ENCODE results near the gene COG2. TPM values are rescaled to one million over a fixed set of nuclear protein-coding genes. Genes with fewer than 3 reads are reported as not detected.

COG2 gene
- total and polyA plus RNA-seq, 10 donors: 13.1 to 41.6 (median 29.4) TPM

GRCh38 chr1:230691615-230692014 is 49.3 kb downstream of the COG2 start:
- TF ChIP-seq POLR2AphosphoS5 (IDR thresholded peaks at IDR 0.05) (no peak), POLR2A (IDR thresholded peaks at IDR 0.05) (no peak)
- TF ChIP-seq, protein P1, sequence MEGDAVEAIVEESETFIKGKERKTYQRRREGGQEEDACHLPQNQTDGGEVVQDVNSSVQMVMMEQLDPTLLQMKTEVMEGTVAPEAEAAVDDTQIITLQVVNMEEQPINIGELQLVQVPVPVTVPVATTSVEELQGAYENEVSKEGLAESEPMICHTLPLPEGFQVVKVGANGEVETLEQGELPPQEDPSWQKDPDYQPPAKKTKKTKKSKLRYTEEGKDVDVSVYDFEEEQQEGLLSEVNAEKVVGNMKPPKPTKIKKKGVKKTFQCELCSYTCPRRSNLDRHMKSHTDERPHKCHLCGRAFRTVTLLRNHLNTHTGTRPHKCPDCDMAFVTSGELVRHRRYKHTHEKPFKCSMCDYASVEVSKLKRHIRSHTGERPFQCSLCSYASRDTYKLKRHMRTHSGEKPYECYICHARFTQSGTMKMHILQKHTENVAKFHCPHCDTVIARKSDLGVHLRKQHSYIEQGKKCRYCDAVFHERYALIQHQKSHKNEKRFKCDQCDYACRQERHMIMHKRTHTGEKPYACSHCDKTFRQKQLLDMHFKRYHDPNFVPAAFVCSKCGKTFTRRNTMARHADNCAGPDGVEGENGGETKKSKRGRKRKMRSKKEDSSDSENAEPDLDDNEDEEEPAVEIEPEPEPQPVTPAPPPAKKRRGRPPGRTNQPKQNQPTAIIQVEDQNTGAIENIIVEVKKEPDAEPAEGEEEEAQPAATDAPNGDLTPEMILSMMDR (IDR thresholded peaks at IDR 0.05 in 8 of 11, conservative IDR thresholded peaks at IDR 0.05 in 3 of 11): no peak
- 95 to 99% (median 97%) methylated on average over 10 of the region's 10 CpGs for WGBS, 5 donors
- H3K27me3 ChIP-seq (replicated peaks in 1 of 7): no peaks in the 10 kb centered on the region
- no peak for DNase-seq
- intact Hi-C loops (cut with DNase I; ENCODE audit: low total_unique reads): no loop called here
- H3K27ac ChIP-seq: no peak overlapping the region
- H3K4me3 ChIP-seq: no peak overlapping the region
- H3K4me1 ChIP-seq: peaks cover 0 to 8% (median 0%) of the 10 kb centered on the region in 6 donors
- peaks cover 2 to 84% (median 76%) of the 10 kb centered on the region in 6 donors for H3K36me3 ChIP-seq
- no peaks in the 10 kb centered on the region for H3K9me3 ChIP-seq

- WGBS, 5 donors: 87 to 94% (median 92%) methylated on average over 6 of the region's 6 CpGs
- Histone ChIP-seq H3K27ac (no peak overlapping the region), H3K27me3 (replicated peaks in 1 of 7) (no peaks in the 10 kb centered on the region), H3K36me3 (peaks cover 2 to 68% (median 60%) of the 10 kb centered on the region in 6 donors), H3K4me1 (peaks cover 0 to 8% (median 0%) of the 10 kb centered on the region in 6 donors), H3K4me3 (no peak overlapping the region), H3K9me3 (no peaks in the 10 kb centered on the region)
- TF ChIP-seq POLR2A (IDR thresholded peaks at IDR 0.05) (no peak), POLR2AphosphoS5 (IDR thresholded peaks at IDR 0.05) (no peak)
- TF ChIP-seq, protein P1 (IDR thresholded peaks at IDR 0.05 in 8 of 11, conservative IDR thresholded peaks at IDR 0.05 in 3 of 11): no peak
- intact Hi-C loops (cut with DNase I; ENCODE audit: low total_unique reads): no loop called here
- no peak for DNase-seq
These were observed 50.9 kb downstream of the COG2 start for GRCh38 chr1:230693221-230693620.

DNA sequence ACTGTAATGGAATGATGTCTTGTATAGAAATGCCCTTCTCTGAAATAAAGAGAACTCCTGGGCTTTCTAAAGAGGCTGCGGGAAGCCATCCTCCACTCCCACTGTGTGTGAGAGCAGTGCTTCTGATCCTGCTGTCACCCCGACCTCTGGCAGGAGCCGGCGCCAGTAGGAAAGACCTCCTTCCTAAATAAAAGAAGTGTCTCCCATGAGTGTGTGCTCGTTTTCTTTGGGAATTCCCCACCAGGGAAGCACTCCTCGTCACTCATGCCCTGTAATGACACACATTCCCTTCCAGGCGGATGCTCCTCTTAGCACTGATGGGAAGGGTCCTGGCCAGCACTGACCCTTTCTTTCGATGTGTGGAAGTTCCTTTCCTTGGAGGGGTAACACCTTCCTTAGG is 51.5 kb downstream of the COG2 start:
- intact Hi-C loops (cut with DNase I; ENCODE audit: low total_unique reads): no loop called here
- no peak overlapping the region for H3K4me3 ChIP-seq

DNA sequence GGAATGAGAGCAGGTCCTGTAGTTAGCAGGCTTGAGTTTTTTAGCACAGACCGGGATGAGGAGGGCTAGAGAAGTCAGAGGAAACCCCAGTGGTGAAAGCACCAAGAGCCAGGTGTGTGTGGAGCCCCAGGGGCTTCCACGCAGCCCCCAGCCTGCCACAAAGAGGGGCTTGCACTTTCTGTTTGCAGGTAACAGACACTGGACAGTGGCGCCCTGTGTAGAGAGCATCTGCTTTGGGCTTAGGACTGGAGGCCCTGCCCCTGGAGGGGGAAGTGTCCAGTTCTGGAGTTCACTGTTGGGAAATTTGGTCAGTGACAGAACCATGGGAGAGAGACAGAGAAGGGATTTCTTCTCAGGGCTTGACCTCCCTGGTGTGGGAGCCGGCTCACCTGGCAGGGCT is 52.2 kb downstream of the COG2 start:
- H3K36me3 ChIP-seq: peaks cover 1 to 56% (median 48%) of the 10 kb centered on the region in 6 donors

More for the DNA sequence above, 51.5 kb downstream of the COG2 start:
- peaks cover 2 to 62% (median 55%) of the 10 kb centered on the region in 6 donors for H3K36me3 ChIP-seq
- H3K27me3 ChIP-seq (replicated peaks in 1 of 7): no peaks in the 10 kb centered on the region
- DNase-seq: no peak
- WGBS, 5 donors: 78 to 90% (median 88%) methylated on average over 8 of the region's 8 CpGs
- H3K9me3 ChIP-seq: no peaks in the 10 kb centered on the region
- TF ChIP-seq POLR2A (IDR thresholded peaks at IDR 0.05) (no peak), POLR2AphosphoS5 (IDR thresholded peaks at IDR 0.05) (no peak)
- TF ChIP-seq, protein P1 (IDR thresholded peaks at IDR 0.05 in 8 of 11, conservative IDR thresholded peaks at IDR 0.05 in 3 of 11): no peak
- H3K27ac ChIP-seq: no peak overlapping the region
- peaks cover 0 to 8% (median 0%) of the 10 kb centered on the region in 6 donors for H3K4me1 ChIP-seq

More for the DNA sequence above, 52.2 kb downstream of the COG2 start:
- no peak overlapping the region for H3K4me3 ChIP-seq
- H3K9me3 ChIP-seq: no peaks in the 10 kb centered on the region
- no peak overlapping the region for H3K27ac ChIP-seq
- TF ChIP-seq, protein P1 (IDR thresholded peaks at IDR 0.05 in 8 of 11, conservative IDR thresholded peaks at IDR 0.05 in 3 of 11): no peak
- TF ChIP-seq POLR2AphosphoS5 (IDR thresholded peaks at IDR 0.05) (no peak), POLR2A (IDR thresholded peaks at IDR 0.05) (no peak)
- H3K4me1 ChIP-seq: peaks cover 0 to 8% (median 0%) of the 10 kb centered on the region in 6 donors
- no peaks in the 10 kb centered on the region for H3K27me3 ChIP-seq (replicated peaks in 1 of 7)
- intact Hi-C loops (cut with DNase I; ENCODE audit: low total_unique reads): no loop called here
- no peak for DNase-seq
- WGBS, 5 donors: 88 to 100% (median 96%) methylated on average over 4 of the region's 4 CpGs

Data from spleen (tissue), 11 donors.